Peyer's patch (tissue), 4 donors: ENCODE results near the gene SYNJ2. TPM values are rescaled to one million over a fixed set of nuclear protein-coding genes. Genes with fewer than 3 reads are reported as not detected.
"Not testable (repeated sequence)": the region's sequence is repeated elsewhere in the genome, so short reads cannot be mapped to it uniquely, and the experiment has no call there.

Experiments
- DNase-seq, 3 donors: peaks; one replicate each; pipeline ENCODE4 v3.0.0-alpha.2; 2017 to 2019
- H3K27ac ChIP-seq, 4 donors: fragments of 200-600 bp; sonication (generic); one replicate each; pipeline ENCODE4 v1.5.1; 2016 to 2019
- H3K27me3 ChIP-seq, 2 donors: fragments of 200-600 bp; sonication (generic); one replicate each; pipeline ENCODE4 v1.5.1; 2019
- H3K36me3 ChIP-seq, 3 donors: fragments of 200-600 bp; sonication (generic); one replicate each; pipeline ENCODE4 v1.5.1; 2016 to 2019
- H3K4me1 ChIP-seq, 4 donors: fragments of 200-600 bp; sonication (generic); one replicate each; pipeline ENCODE4 v1.5.1; 2016 to 2019
- H3K4me3 ChIP-seq, 4 donors: fragments of 200-600 bp; sonication (generic); 1 replicate in 3 of 4; 2 replicates in 1 of 4; pipeline ENCODE4 v1.5.1; 2016 to 2019; ENCODE audit warnings: mild to moderate bottlenecking in 1 of 4
- H3K9me3 ChIP-seq, 4 donors: fragments of 200-600 bp; sonication (generic); one replicate each; pipeline ENCODE4 v1.5.1; 2016 to 2019; ENCODE audit warnings: mild to moderate bottlenecking in 1 of 4
- POLR2A ChIP-seq, 2 donors: fragments of 450-650 bp; IDR thresholded peaks; one replicate each; pipeline ENCODE4 v1.5.1; 2017; ENCODE audit warnings: antibody characterized with exemption in 2 of 2, mild to moderate bottlenecking in 2 of 2, moderate library complexity in 2 of 2
- total RNA-seq, 4 donors: library from RNA; depleted of rRNA; stranded (reverse); fragments of >200 nt; gene quantifications; one replicate each; pipeline ENCODE4 v1.1.0, GENCODE V29; 2016
- TF ChIP-seq, protein P1 (sequence below), 6 experiments: fragments of 450-650 bp in 4 of 6; fragments of 200-600 bp in 2 of 6; sonication (generic) in 1 of 6; IDR thresholded peaks; one replicate each; pipeline ENCODE4 v1.5.1; 2017 to 2019; ENCODE audit warnings: antibody characterized with exemption in 6 of 6, mild to moderate bottlenecking in 3 of 6, moderate library complexity in 1 of 6

The SYNJ2 gene
- total RNA-seq, 4 donors from 2014 or later: 26.8 to 47.2 (median 34.0) TPM

DNA sequence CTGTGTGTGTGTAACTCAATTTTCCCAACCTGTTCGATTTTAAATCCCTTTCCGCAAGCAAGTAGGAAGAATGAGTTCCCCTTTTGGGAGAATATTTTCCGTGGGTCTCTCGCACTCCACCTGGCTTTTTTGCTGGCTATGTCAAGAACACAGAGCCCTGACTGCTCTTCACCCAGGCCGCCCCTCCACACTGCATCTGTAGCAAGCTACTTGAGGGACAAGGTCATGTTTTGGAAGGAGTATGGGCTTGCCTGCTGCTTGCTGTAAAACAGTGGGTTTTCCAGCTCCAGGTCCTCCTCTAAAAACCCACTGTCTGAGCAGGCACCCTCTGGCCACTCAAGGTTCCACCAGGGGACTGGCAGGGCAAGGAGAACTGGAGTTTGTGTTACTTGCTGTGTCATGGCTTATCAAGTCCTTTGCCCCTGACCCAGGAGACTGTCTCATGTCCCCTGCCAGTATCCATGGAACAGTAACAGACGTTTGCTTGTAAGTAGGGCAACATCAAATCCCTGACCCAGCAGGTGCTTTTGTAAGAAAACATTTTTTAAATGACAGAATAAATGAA is 35.5 kb upstream of the SYNJ2 start:
- no peaks in the 10 kb centered on the region for H3K9me3 ChIP-seq
- no peak for DNase-seq
- no peak overlapping the region for H3K4me3 ChIP-seq
- H3K27me3 ChIP-seq: no peaks in the 10 kb centered on the region
- no peak overlapping the region for H3K27ac ChIP-seq
- peaks cover 0 to 43% (median 0%) of the 10 kb centered on the region in 3 donors for H3K36me3 ChIP-seq
- H3K4me1 ChIP-seq: no peaks in the 10 kb centered on the region
- no peak for TF ChIP-seq POLR2A (IDR thresholded peaks at IDR 0.05)
- TF ChIP-seq, protein P1, sequence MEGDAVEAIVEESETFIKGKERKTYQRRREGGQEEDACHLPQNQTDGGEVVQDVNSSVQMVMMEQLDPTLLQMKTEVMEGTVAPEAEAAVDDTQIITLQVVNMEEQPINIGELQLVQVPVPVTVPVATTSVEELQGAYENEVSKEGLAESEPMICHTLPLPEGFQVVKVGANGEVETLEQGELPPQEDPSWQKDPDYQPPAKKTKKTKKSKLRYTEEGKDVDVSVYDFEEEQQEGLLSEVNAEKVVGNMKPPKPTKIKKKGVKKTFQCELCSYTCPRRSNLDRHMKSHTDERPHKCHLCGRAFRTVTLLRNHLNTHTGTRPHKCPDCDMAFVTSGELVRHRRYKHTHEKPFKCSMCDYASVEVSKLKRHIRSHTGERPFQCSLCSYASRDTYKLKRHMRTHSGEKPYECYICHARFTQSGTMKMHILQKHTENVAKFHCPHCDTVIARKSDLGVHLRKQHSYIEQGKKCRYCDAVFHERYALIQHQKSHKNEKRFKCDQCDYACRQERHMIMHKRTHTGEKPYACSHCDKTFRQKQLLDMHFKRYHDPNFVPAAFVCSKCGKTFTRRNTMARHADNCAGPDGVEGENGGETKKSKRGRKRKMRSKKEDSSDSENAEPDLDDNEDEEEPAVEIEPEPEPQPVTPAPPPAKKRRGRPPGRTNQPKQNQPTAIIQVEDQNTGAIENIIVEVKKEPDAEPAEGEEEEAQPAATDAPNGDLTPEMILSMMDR (IDR thresholded peaks at IDR 0.05): no peak

DNA sequence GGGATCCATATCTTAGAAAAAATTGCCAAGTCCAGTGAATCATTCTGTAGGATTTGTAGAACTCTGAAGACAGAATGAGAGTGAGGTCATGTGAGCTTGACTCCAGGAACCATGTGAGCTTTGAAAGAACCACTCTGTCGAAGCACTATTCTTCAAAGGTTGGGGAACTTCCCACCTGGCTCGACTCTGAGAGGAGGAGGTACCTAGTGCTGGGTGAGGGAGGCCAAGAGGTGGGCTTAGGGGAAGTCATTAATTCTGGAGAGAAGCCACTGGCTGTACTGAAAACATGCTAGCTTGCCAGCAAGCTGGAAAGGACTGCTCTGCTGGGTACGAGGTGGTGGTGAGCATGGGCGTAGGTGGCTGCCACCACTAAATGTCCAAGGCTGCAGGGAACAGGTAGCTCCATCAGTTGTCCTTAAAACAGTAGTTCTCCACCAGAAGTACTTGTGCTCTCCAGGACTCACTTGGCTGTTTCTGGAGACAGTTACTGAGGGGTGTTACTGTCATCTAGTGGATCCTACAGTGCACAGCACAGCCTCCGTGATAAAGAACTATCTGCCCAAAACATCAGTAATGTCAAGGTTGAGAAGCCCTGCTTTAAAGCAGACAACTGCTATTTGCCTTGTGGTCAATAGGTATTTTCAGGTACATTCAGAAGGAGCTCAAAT is 34.7 kb upstream of the SYNJ2 start:
- Histone ChIP-seq H3K4me1 (no peaks in the 10 kb centered on the region), H3K27ac (no peak overlapping the region), H3K36me3 (peaks cover 0 to 34% (median 0%) of the 10 kb centered on the region in 3 donors), H3K4me3 (no peak overlapping the region), H3K27me3 (no peaks in the 10 kb centered on the region), H3K9me3 (no peaks in the 10 kb centered on the region)
- DNase-seq: no peak
- TF ChIP-seq POLR2A (IDR thresholded peaks at IDR 0.05): no peak
- TF ChIP-seq, protein P1 (IDR thresholded peaks at IDR 0.05): peak in 4 of 6 experiments; percentile 38 to 59 (median 46)

DNA sequence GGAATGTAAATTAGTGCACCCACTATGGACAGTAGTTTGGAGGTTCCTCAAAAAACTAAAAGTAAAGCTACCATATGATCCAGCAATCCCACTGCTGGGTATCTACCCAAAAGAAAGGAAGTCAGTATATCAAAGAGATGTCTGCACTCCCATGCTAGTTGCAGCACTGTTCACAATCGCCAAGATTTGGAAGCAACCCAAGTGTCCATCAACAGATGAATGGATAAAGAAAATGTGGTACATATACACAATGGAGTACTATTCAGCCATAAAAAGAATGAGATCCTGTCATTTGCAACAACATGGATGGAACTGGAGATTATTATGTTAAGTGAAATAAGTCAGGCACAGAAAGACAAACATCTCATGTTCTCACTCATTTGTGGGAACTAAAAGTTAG is 30.8 kb upstream of the SYNJ2 start:
- H3K27ac ChIP-seq: not testable (repeated sequence)

DNA sequence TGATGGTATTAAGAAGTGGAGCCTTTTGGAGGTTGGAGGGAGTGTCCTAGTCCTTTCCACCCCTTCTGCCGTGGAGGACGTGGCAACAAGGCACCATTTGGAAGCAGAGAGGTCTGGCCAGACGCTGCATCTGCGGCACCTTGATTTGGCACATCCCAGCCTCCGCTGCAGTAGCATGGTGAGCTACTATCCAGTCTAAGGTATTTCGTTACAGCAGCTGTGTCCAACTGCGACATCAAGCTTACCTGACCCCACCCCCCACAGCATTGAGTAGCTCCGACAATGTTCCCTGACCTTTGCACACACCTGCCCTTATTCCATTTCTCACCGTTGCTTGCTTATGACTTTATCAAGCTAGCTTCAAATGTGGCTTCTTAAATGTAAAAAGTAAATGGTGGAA is 29.8 kb upstream of the SYNJ2 start:
- no peaks in the 10 kb centered on the region for H3K36me3 ChIP-seq
- peak in 2 of 3 donors; percentile 73 to 84 for DNase-seq

More for the DNA sequence above, 30.8 kb upstream of the SYNJ2 start:
- not testable (repeated sequence) for H3K36me3 ChIP-seq, H3K4me3 ChIP-seq, DNase-seq, H3K9me3 ChIP-seq, H3K27me3 ChIP-seq
- peaks cover 0 to 13% (median 1%) of the 10 kb centered on the region in 4 donors for H3K4me1 ChIP-seq

DNA sequence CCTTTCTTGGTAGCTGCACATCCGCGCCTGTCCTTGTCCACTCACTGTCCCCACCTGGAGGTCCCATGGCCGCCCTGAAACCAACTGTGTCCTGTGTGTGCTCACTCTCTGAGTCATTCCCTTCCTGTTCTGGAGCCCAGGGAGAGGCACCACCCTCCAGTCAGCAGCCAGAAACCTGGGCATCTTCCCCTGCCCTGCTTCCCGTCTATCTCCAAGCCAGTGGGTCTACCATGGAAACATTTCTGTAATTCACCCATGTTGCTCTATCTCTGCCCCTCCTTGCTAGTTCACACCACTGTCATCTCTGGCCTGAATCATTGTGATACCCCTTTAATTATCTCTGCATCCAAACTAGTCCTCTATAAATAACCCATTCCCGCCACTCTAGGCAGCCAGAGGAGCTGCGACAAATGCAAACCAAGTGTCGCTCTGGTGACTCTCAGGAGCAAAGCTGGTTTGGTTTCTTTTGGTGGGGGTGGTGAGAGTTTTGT is 28.8 kb upstream of the SYNJ2 start:
- Histone ChIP-seq H3K4me1 (peaks cover 0 to 18% (median 1%) of the 10 kb centered on the region in 4 donors), H3K27ac (peak overlapping the region in 3 of 4 donors; percentile 77 to 96 (median 88)), H3K4me3 (no peak overlapping the region), H3K36me3 (no peaks in the 10 kb centered on the region), H3K27me3 (no peaks in the 10 kb centered on the region), H3K9me3 (peaks cover 0 to 5% (median 2%) of the 10 kb centered on the region in 4 donors)
- DNase-seq: peak in 1 of 3 donors; percentile 62
- TF ChIP-seq POLR2A (IDR thresholded peaks at IDR 0.05): no peak

More for the DNA sequence above, 29.8 kb upstream of the SYNJ2 start:
- Histone ChIP-seq H3K27ac (peak overlapping the region in 3 of 4 donors; percentile 55 to 96 (median 88)), H3K4me1 (peaks cover 0 to 18% (median 1%) of the 10 kb centered on the region in 4 donors), H3K4me3 (no peak overlapping the region), H3K9me3 (no peaks in the 10 kb centered on the region), H3K27me3 (no peaks in the 10 kb centered on the region)
- TF ChIP-seq, protein P1 (IDR thresholded peaks at IDR 0.05): no peak
- TF ChIP-seq POLR2A (IDR thresholded peaks at IDR 0.05): no peak

DNA sequence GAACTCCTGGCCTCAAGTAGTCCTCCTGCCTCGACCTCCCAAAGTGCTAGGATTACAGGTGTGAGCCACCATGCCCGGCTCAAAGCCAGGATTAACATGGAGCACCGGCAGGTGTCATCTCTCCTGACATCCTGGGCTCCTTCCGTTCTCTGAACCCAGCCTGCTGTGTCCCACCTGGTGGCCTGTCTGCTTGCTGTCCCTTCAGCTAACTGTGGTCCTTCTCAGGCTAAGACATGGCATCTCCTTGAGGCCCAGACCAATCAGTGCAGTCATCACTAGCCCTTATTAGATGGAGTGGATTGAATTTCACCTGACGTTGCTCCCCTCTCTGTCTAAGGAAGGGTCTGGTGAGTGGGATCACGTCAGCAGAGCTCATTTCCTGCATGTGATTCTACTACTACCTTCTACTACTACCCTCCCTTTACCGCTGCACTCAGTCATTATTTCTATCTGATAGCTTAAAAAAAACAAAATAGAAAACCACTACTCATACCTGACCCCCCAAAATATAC is 28.0 kb upstream of the SYNJ2 start:
- no peak for DNase-seq

More for the DNA sequence above, 28.0 kb upstream of the SYNJ2 start:
- peak overlapping the region in 3 of 4 donors; percentile 77 to 96 (median 88) for H3K27ac ChIP-seq
- H3K9me3 ChIP-seq: peaks cover 0 to 8% (median 3%) of the 10 kb centered on the region in 4 donors
- peak overlapping the region in 1 of 4 donors; percentile 8 for H3K4me3 ChIP-seq
- no peaks in the 10 kb centered on the region for H3K36me3 ChIP-seq
- TF ChIP-seq, protein P1 (IDR thresholded peaks at IDR 0.05): no peak
- no peak for TF ChIP-seq POLR2A (IDR thresholded peaks at IDR 0.05)
- H3K27me3 ChIP-seq: no peaks in the 10 kb centered on the region
- H3K4me1 ChIP-seq: peaks cover 0 to 18% (median 1%) of the 10 kb centered on the region in 4 donors
